Subcutaneous abdominal adipose tissue (tissue), 5 donors: Measurements from ENCODE around the gene IER3.
"Not testable (repeated sequence)": the region's sequence is repeated elsewhere in the genome, so short reads cannot be mapped to it uniquely, and the experiment has no call there.

Experiments used
- H3K27ac ChIP-seq: one replicate; pipeline ENCODE4 v1.7.0; 2013; ENCODE audit warnings: low read depth, mild to moderate bottlenecking, inconsistent platforms, low read length, moderate library complexity
- H3K27me3 ChIP-seq, 5 donors: one replicate each; pipeline ENCODE4 v1.7.0; 2013; ENCODE audit warnings: low read length in 5 of 5, inconsistent platforms in 1 of 5; ENCODE audit not compliant: control insufficient read depth in 5 of 5, insufficient read depth in 4 of 5
- H3K36me3 ChIP-seq, 5 donors: one replicate each; pipeline ENCODE4 v1.7.0; 2013; ENCODE audit warnings: low read length in 5 of 5; ENCODE audit not compliant: control insufficient read depth in 5 of 5, insufficient read depth in 5 of 5
- H3K4me1 ChIP-seq, 5 donors: one replicate each; pipeline ENCODE4 v1.7.0; 2013; ENCODE audit warnings: low read length in 5 of 5, mild to moderate bottlenecking in 3 of 5, moderate library complexity in 1 of 5; ENCODE audit not compliant: control insufficient read depth in 5 of 5, insufficient read depth in 5 of 5
- H3K4me3 ChIP-seq, 5 donors: one replicate each; pipeline ENCODE4 v1.7.0; 2013; ENCODE audit warnings: low read length in 5 of 5, low read depth in 1 of 5
- H3K9ac ChIP-seq, 5 donors: one replicate each; pipeline ENCODE4 v1.7.0; 2013; ENCODE audit warnings: low read length in 5 of 5, mild to moderate bottlenecking in 4 of 5, moderate library complexity in 3 of 5
- H3K9me3 ChIP-seq, 5 donors: one replicate each; pipeline ENCODE4 v1.7.0; 2013; ENCODE audit warnings: low read length in 5 of 5; ENCODE audit not compliant: control insufficient read depth in 5 of 5
- donor health status: healthy.
- donor health status: healthy.
- donor health status: healthy.
- donor health status: healthy.
- donor health status: healthy.

IER3 gene

GRCh38 chr6:30761791-30762429 is 17.6 kb upstream of the IER3 start:
- no peak overlapping the region for H3K27ac ChIP-seq
- H3K4me3 ChIP-seq, result no peak overlapping the region
- no peaks in the 10 kb centered on the region for H3K36me3 ChIP-seq
- no peaks in the 10 kb centered on the region for H3K9me3 ChIP-seq
- H3K27me3 ChIP-seq, result peaks cover 0 to 3% (median 0%) of the 10 kb centered on the region in 5 donors
- H3K9ac ChIP-seq, result no peak overlapping the region
- H3K4me1 ChIP-seq, result peaks cover 0 to 26% (median 6%) of the 10 kb centered on the region in 5 donors

GRCh38 chr6:30760549-30760948 is 16.2 kb upstream of the IER3 start:
- H3K36me3 ChIP-seq, result no peaks in the 10 kb centered on the region
- peaks cover 0 to 31% (median 6%) of the 10 kb centered on the region in 5 donors for H3K4me1 ChIP-seq
- no peak overlapping the region for H3K27ac ChIP-seq

GRCh38 chr6:30759575-30760239 is 15.4 kb upstream of the IER3 start:
- no peak overlapping the region for H3K4me3 ChIP-seq
- no peaks in the 10 kb centered on the region for H3K36me3 ChIP-seq
- H3K9me3 ChIP-seq, result no peaks in the 10 kb centered on the region
- H3K27ac ChIP-seq, result no peak overlapping the region
- no peak overlapping the region for H3K9ac ChIP-seq
- peaks cover 0 to 3% (median 0%) of the 10 kb centered on the region in 5 donors for H3K27me3 ChIP-seq
- peaks cover 0 to 31% (median 6%) of the 10 kb centered on the region in 5 donors for H3K4me1 ChIP-seq

More at GRCh38 chr6:30760549-30760948, 16.2 kb upstream of the IER3 start:
- no peak overlapping the region for H3K9ac ChIP-seq
- no peak overlapping the region for H3K4me3 ChIP-seq
- peaks cover 0 to 3% (median 0%) of the 10 kb centered on the region in 5 donors for H3K27me3 ChIP-seq
- no peaks in the 10 kb centered on the region for H3K9me3 ChIP-seq

GRCh38 chr6:30757261-30757904 is 13.0 kb upstream of the IER3 start:
- Histone ChIP-seq H3K36me3 (no peaks in the 10 kb centered on the region), H3K27me3 (no peaks in the 10 kb centered on the region), H3K27ac (no peak overlapping the region), H3K9me3 (no peaks in the 10 kb centered on the region), H3K9ac (no peak overlapping the region), H3K4me3 (no peak overlapping the region), H3K4me1 (peaks cover 0 to 41% (median 14%) of the 10 kb centered on the region in 5 donors)

- not testable (repeated sequence) for H3K27me3 ChIP-seq, H3K27ac ChIP-seq, H3K4me3 ChIP-seq, H3K9me3 ChIP-seq, H3K36me3 ChIP-seq, H3K9ac ChIP-seq
- H3K4me1 ChIP-seq, result peaks cover 4 to 50% (median 20%) of the 10 kb centered on the region in 5 donors
These were observed 12.2 kb upstream of the IER3 start for GRCh38 chr6:30756405-30757003.

- H3K4me1 ChIP-seq, result peaks cover 5 to 41% (median 18%) of the 10 kb centered on the region in 5 donors
- H3K36me3 ChIP-seq, result no peaks in the 10 kb centered on the region
- no peak overlapping the region for H3K9ac ChIP-seq
- H3K27ac ChIP-seq, result no peak overlapping the region
- H3K27me3 ChIP-seq, result no peaks in the 10 kb centered on the region
- H3K9me3 ChIP-seq, result no peaks in the 10 kb centered on the region
- no peak overlapping the region for H3K4me3 ChIP-seq
These were observed 10.3 kb upstream of the IER3 start for GRCh38 chr6:30754631-30755030.

GRCh38 chr6:30752157-30752927 is 8.0 kb upstream of the IER3 start:
- Histone ChIP-seq H3K9ac (peak overlapping the region in 4 of 5 donors; percentile 56 to 74 (median 66)), H3K27ac (peak overlapping the region; percentile 97), H3K4me3 (no peak overlapping the region), H3K4me1 (peaks cover 5 to 35% (median 32%) of the 10 kb centered on the region in 5 donors), H3K27me3 (no peaks in the 10 kb centered on the region), H3K9me3 (no peaks in the 10 kb centered on the region), H3K36me3 (no peaks in the 10 kb centered on the region)

- H3K4me1 ChIP-seq, result peaks cover 5 to 33% (median 27%) of the 10 kb centered on the region in 5 donors
- no peaks in the 10 kb centered on the region for H3K9me3 ChIP-seq
- H3K27me3 ChIP-seq, result no peaks in the 10 kb centered on the region
- no peak overlapping the region for H3K9ac ChIP-seq
- no peak overlapping the region for H3K4me3 ChIP-seq
- no peak overlapping the region for H3K27ac ChIP-seq
- H3K36me3 ChIP-seq, result no peaks in the 10 kb centered on the region
These were observed 6.0 kb upstream of the IER3 start for GRCh38 chr6:30750379-30750668.

- Histone ChIP-seq H3K9me3 (no peaks in the 10 kb centered on the region), H3K36me3 (no peaks in the 10 kb centered on the region), H3K27ac (no peak overlapping the region), H3K4me3 (no peak overlapping the region), H3K9ac (no peak overlapping the region), H3K27me3 (no peaks in the 10 kb centered on the region), H3K4me1 (peaks cover 5 to 38% (median 31%) of the 10 kb centered on the region in 5 donors)
These were observed 5.4 kb upstream of the IER3 start for GRCh38 chr6:30749554-30750378.
